Natural killer cell (primary cell): ENCODE measurements around the gene MYO18B. TPM values are rescaled to one million over a fixed set of nuclear protein-coding genes. Genes with fewer than 3 reads are reported as not detected.
"Not testable (repeated sequence)": the region's sequence is repeated elsewhere in the genome, so short reads cannot be mapped to it uniquely, and the experiment has no call there.

Source experiments
- ATAC-seq, 3 donors: fragments of 150-1000 bp in 2 of 3; fragments of 200-7000 bp in 1 of 3; cut with Tn5 transposase; 1 replicate in 1 of 3; 2 replicates in 2 of 3; pipeline ENCODE4 v1.10.0; 2021; ENCODE audit warnings: mild to moderate bottlenecking in 2 of 3, moderate library complexity in 2 of 3
- DNase-seq, 2 donors: peaks; one replicate each; pipeline versions ENCODE4 v3.0.0 to v3.0.0-alpha.2; 2013 to 2021; ENCODE audit warnings: mixed read lengths in 1 of 2
- H3K27ac ChIP-seq: one replicate; pipeline ENCODE4 v1.5.1; 2013; ENCODE audit warnings: mild to moderate bottlenecking, low read length
- H3K27me3 ChIP-seq: one replicate; pipeline ENCODE4 v1.6.1; 2013; ENCODE audit warnings: low read length; ENCODE audit not compliant: control insufficient read depth, insufficient read depth
- H3K36me3 ChIP-seq: one replicate; pipeline ENCODE4 v1.6.1; 2013; ENCODE audit warnings: low read length; ENCODE audit not compliant: control insufficient read depth, insufficient read depth
- H3K4me1 ChIP-seq: one replicate; pipeline ENCODE4 v1.6.1; 2013; ENCODE audit warnings: low read length; ENCODE audit not compliant: control insufficient read depth, insufficient read depth
- H3K4me3 ChIP-seq: one replicate; pipeline ENCODE4 v1.5.1; 2013; ENCODE audit warnings: low read length
- H3K9me3 ChIP-seq: one replicate; pipeline ENCODE4 v1.6.1; 2013; ENCODE audit warnings: low read length; ENCODE audit not compliant: control insufficient read depth, insufficient read depth
- H3K27ac Mint-ChIP-seq, 2 donors: one replicate each; pipeline ENCODE4 v1.8.0; 2022; ENCODE audit warnings: mild to moderate bottlenecking in 2 of 2, mixed read lengths in 2 of 2, moderate library complexity in 1 of 2
- H3K27me3 Mint-ChIP-seq, 2 donors: one replicate each; pipeline ENCODE4 v1.8.0; 2022; ENCODE audit warnings: low read depth in 2 of 2, mixed read lengths in 2 of 2
- H3K36me3 Mint-ChIP-seq: one replicate; pipeline ENCODE4 v1.8.0; 2022; ENCODE audit warnings: mixed read lengths
- H3K4me1 Mint-ChIP-seq, 2 donors: one replicate each; pipeline ENCODE4 v1.8.0; 2022; ENCODE audit warnings: mixed read lengths in 2 of 2
- H3K4me3 Mint-ChIP-seq: one replicate; pipeline ENCODE4 v1.8.0; 2022; ENCODE audit warnings: mild to moderate bottlenecking, moderate library complexity, mixed read lengths
- H3K9me3 Mint-ChIP-seq, 2 donors: one replicate each; pipeline ENCODE4 v1.8.0; 2022; ENCODE audit warnings: mixed read lengths in 2 of 2
- WGBS: methylation state at CpG from one replicate; pipeline ENCODE4 v1.1.7; 2013; ENCODE audit warnings: missing lambda C conversion rate; ENCODE audit not compliant: insufficient coverage; 5-methylcytosine and 5-hydroxymethylcytosine counted together
- intact Hi-C: fragments of 100-400 bp; cut with micrococcal nuclease; formaldehyde crosslinking; loops from one replicate; pipeline ENCODE4 v1.14.2; 2022
- total RNA-seq, 4 donors: library from RNA; stranded (reverse); fragments of 120-200 nt in 1 of 4; gene quantifications; one replicate each; pipeline versions ENCODE4 v1.2.3 to v1.2.4, GENCODE V29; 2013 to 2022
- TF ChIP-seq, protein P1 (sequence below): fragments of 200-600 bp; IDR thresholded peaks from one replicate; pipeline ENCODE4 v1.8.0; 2022; ENCODE audit warnings: antibody characterized with exemption

MYO18B gene
- total RNA-seq, 3 donors from 2014 or later (not counting 1 experiment from before 2014, with no cell fraction given), result 0.07 to 0.14 (median 0.10) TPM

DNA sequence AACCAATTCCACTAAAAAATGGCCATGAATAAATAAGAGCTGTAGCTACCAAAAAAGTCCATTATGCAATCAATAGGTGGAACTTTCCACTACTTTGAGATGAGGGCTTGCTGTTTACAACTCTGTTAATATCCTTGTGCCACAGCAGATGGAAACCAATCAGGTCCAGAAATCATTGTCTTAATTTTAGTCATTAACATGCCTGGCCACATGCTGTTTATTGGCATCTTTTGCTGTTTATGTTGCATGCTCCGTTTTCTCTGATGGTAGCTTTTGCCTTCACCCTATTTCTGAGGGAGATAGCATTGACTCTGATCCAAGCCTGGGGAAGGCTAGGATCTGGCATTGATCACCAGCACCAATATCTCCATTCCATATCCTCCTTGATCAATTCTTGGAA, 234.4 kb downstream of the MYO18B start:
- Histone ChIP-seq H3K27ac (no peak overlapping the region), H3K27me3 (no peaks in the 10 kb centered on the region), H3K4me1 (no peaks in the 10 kb centered on the region), H3K4me3 (no peak overlapping the region), H3K36me3 (no peaks in the 10 kb centered on the region), H3K9me3 (no peaks in the 10 kb centered on the region)
- Mint-ChIP-seq H3K4me1 (no peaks in the 10 kb centered on the region), H3K36me3 (no peaks in the 10 kb centered on the region), H3K27ac (no peak overlapping the region), H3K9me3 (no peaks in the 10 kb centered on the region), H3K4me3 (no peak overlapping the region), H3K27me3 (peaks cover 16 to 21% of the 10 kb centered on the region in 2 donors)
- no peak for DNase-seq
- intact Hi-C loops, result no loop called here
- TF ChIP-seq, protein P1, sequence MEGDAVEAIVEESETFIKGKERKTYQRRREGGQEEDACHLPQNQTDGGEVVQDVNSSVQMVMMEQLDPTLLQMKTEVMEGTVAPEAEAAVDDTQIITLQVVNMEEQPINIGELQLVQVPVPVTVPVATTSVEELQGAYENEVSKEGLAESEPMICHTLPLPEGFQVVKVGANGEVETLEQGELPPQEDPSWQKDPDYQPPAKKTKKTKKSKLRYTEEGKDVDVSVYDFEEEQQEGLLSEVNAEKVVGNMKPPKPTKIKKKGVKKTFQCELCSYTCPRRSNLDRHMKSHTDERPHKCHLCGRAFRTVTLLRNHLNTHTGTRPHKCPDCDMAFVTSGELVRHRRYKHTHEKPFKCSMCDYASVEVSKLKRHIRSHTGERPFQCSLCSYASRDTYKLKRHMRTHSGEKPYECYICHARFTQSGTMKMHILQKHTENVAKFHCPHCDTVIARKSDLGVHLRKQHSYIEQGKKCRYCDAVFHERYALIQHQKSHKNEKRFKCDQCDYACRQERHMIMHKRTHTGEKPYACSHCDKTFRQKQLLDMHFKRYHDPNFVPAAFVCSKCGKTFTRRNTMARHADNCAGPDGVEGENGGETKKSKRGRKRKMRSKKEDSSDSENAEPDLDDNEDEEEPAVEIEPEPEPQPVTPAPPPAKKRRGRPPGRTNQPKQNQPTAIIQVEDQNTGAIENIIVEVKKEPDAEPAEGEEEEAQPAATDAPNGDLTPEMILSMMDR, result no peak
- ATAC-seq, result no peak
- 82% methylated on average over 1 of the region's 1 CpG for WGBS

DNA sequence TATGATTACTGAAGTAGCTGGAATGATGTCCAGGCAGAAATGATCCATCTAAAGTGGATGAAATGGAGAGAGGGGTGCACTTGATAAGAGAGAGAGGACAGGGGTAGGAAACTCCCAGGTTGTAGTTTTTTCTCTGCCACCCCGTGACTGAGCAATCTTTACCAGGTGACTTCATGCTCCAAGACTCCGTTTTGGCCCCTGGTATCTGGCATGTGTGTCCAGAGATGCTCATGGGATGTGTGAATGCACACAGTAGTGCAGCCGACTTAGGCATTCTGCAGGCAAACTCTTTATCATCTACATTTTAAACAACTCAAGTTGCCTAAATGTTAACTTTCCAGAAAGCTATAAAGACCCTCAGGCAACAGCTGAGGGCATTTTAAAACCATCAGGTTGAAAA, 238.0 kb downstream of the MYO18B start:
- H3K9me3 Mint-ChIP-seq, result no peaks in the 10 kb centered on the region
- H3K4me1 Mint-ChIP-seq, result no peaks in the 10 kb centered on the region
- intact Hi-C loops, result no loop called here
- no peak overlapping the region for H3K4me3 Mint-ChIP-seq
- H3K27ac Mint-ChIP-seq, result no peak overlapping the region
- Histone ChIP-seq H3K9me3 (no peaks in the 10 kb centered on the region), H3K36me3 (no peaks in the 10 kb centered on the region), H3K4me1 (no peaks in the 10 kb centered on the region), H3K27me3 (no peaks in the 10 kb centered on the region), H3K27ac (no peak overlapping the region), H3K4me3 (no peak overlapping the region)
- 69% methylated on average over 3 of the region's 3 CpGs for WGBS
- DNase-seq (no peak), ATAC-seq (no peak)
- TF ChIP-seq, protein P1, result no peak
- no peaks in the 10 kb centered on the region for H3K36me3 Mint-ChIP-seq
- peaks cover 8 to 30% of the 10 kb centered on the region in 2 donors for H3K27me3 Mint-ChIP-seq

DNA sequence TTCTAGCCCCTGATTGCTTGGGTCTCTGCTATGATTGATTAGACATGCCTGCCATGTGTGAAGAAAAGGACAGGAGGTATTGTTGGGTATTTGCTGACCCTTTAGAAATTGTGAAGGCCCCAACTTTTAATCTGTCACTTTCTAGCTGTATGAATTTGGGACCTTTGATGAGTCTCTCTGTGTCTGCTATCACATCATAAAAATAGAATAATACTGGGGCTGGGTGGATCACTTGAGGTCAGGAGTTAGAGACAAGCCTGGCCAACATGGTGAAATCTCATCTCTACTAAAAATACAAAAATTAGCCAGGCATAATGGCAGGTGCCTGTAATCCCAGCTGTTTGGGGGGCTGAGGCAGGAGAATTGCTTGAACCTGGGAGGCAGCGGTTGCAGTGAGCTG, 242.9 kb downstream of the MYO18B start:
- WGBS, result 100% methylated on average over 1 of the region's 1 CpG
- H3K27ac ChIP-seq, DNase-seq, H3K27me3 ChIP-seq, H3K4me3 ChIP-seq, ATAC-seq, H3K9me3 ChIP-seq, H3K4me1 ChIP-seq, H3K4me1 Mint-ChIP-seq, H3K36me3 ChIP-seq, H3K9me3 Mint-ChIP-seq, intact Hi-C loops, H3K4me3 Mint-ChIP-seq, H3K27ac Mint-ChIP-seq, H3K36me3 Mint-ChIP-seq: not testable (repeated sequence)
- H3K27me3 Mint-ChIP-seq, result peaks cover 2 to 29% of the 10 kb centered on the region in 2 donors

DNA sequence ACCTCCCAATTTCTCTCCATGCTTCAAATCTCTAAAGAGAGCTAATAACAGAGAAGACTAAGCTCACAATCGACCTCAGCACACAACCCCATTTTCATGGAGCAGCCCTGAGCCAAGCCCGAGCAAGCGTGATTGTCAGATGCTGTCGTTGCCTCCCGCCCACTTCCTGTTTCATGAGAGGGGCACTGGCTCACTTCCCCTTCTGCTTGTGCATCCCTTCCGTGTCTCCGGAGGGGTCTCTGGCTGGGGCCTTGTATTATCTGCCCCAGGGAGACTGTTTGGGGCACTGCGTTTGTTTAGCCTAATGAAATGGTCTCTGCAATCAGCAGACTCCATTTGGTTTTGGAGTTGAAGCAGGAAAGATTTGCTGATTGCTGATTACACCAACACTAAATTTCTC, 246.0 kb downstream of the MYO18B start:
- H3K4me3 Mint-ChIP-seq, result no peak overlapping the region
- no peaks in the 10 kb centered on the region for H3K9me3 Mint-ChIP-seq
- no peak overlapping the region for H3K27ac Mint-ChIP-seq
- no peaks in the 10 kb centered on the region for H3K36me3 ChIP-seq
- H3K36me3 Mint-ChIP-seq, result no peaks in the 10 kb centered on the region
- no peak overlapping the region for H3K4me3 ChIP-seq
- DNase-seq (peak in 1 of 2 donors; percentile 2), ATAC-seq (no peak)
- peaks cover 2 to 15% of the 10 kb centered on the region in 2 donors for H3K27me3 Mint-ChIP-seq
- peaks cover 0 to 7% of the 10 kb centered on the region in 2 donors for H3K4me1 Mint-ChIP-seq
- TF ChIP-seq, protein P1, result no peak
- no peaks in the 10 kb centered on the region for H3K9me3 ChIP-seq
- H3K27me3 ChIP-seq, result no peaks in the 10 kb centered on the region
- WGBS, result 7% methylated on average over 8 of the region's 8 CpGs
- H3K27ac ChIP-seq, result no peak overlapping the region
- intact Hi-C loops, result no loop called here
- no peaks in the 10 kb centered on the region for H3K4me1 ChIP-seq
